Measurements from ENCODE around the gene VPS39.

GRCh38 chr15:42148808-42149492 lies 59.2 kb downstream of the VPS39 start:
- TF ChIP-seq ZBTB49 (tag by site-specific recombination; IDR thresholded peaks at IDR 0.05; ENCODE audit: low read depth) (no peak), ZBTB11 (tag by site-specific recombination; conservative IDR thresholded peaks at IDR 0.05; ENCODE audit: low read depth) (no peak), KLF9 (tag by site-specific recombination; IDR thresholded peaks at IDR 0.05; ENCODE audit: low read depth) (no peak), CTCF (tag by site-specific recombination; IDR thresholded peaks at IDR 0.05) (no peak), ZSCAN23 (tag by site-specific recombination; IDR thresholded peaks at IDR 0.05) (no peak), ZBTB1 (tag by site-specific recombination; IDR thresholded peaks at IDR 0.05) (no peak), ZNF707 (tag by site-specific recombination; IDR thresholded peaks at IDR 0.05) (no peak), ZNF350 (tag by site-specific recombination; IDR thresholded peaks at IDR 0.05) (no peak), SETDB1 (IDR thresholded peaks at IDR 0.05; ENCODE audit: insufficient read length, low read length) (no peak), ZFP69B (tag by site-specific recombination; IDR thresholded peaks at IDR 0.05) (no peak), ZFP37 (tag by site-specific recombination; IDR thresholded peaks at IDR 0.05) (no peak), ZNF335 (tag by site-specific recombination; conservative IDR thresholded peaks at IDR 0.05) (no peak), ZNF555 (tag by site-specific recombination; conservative IDR thresholded peaks at IDR 0.05) (no peak), TCF7L2 (IDR thresholded peaks at IDR 0.05; ENCODE audit: borderline replicate concordance, low read depth, low read length) (no peak)
